VCaP (cell line): ENCODE measurements around the gene GRIFIN.

Source experiments
- H3K27ac ChIP-seq: fragments of 450-650 bp; 2 replicates; pipeline ENCODE4 v1.5.1; 2017
- TF ChIP-seq, protein P1 (sequence below): fragments of 450-650 bp; conservative IDR thresholded peaks from 2 replicates; pipeline ENCODE4 v1.5.1; 2017; ENCODE audit warnings: mild to moderate bottlenecking, moderate library complexity

The GRIFIN gene

GRCh38 chr7:2432910-2433712 lies 43.1 kb downstream of the GRIFIN start:
- TF ChIP-seq, protein P1, sequence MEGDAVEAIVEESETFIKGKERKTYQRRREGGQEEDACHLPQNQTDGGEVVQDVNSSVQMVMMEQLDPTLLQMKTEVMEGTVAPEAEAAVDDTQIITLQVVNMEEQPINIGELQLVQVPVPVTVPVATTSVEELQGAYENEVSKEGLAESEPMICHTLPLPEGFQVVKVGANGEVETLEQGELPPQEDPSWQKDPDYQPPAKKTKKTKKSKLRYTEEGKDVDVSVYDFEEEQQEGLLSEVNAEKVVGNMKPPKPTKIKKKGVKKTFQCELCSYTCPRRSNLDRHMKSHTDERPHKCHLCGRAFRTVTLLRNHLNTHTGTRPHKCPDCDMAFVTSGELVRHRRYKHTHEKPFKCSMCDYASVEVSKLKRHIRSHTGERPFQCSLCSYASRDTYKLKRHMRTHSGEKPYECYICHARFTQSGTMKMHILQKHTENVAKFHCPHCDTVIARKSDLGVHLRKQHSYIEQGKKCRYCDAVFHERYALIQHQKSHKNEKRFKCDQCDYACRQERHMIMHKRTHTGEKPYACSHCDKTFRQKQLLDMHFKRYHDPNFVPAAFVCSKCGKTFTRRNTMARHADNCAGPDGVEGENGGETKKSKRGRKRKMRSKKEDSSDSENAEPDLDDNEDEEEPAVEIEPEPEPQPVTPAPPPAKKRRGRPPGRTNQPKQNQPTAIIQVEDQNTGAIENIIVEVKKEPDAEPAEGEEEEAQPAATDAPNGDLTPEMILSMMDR: no peak
- no peak overlapping the region for H3K27ac ChIP-seq

GRCh38 chr7:2431260-2431867 lies 44.8 kb downstream of the GRIFIN start:
- TF ChIP-seq, protein P1: peak; percentile 56
- no peak overlapping the region for H3K27ac ChIP-seq

DNA sequence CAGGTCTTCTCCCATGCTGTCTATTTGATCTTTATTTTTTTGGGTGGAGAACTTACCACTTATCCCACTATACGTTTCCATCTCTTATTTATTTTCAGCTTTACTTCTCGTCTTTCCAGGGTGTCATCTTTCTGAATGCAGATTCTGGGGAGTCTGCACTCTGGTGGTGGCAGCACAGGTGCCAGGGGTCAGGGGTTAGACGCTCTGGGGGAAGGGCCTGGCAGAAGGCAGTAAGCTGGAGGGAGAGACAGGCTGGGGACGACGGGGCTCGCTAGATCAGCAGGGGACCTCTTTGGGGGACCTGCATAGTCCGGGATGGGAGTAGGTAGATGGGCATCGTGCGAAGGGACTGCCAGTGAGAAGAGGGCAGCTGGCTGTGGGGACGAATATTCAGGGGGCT lies 50.4 kb downstream of the GRIFIN start:
- TF ChIP-seq, protein P1: no peak

More for the DNA sequence above, 50.4 kb downstream of the GRIFIN start:
- no peak overlapping the region for H3K27ac ChIP-seq
